H9 (cell line): ENCODE measurements around the gene AXL. TPM values are rescaled to one million over a fixed set of nuclear protein-coding genes. Genes with fewer than 3 reads are reported as not detected.

ENCODE experiments used
- DNase-seq: peaks from one replicate; pipeline ENCODE4 v3.0.0-alpha.2; 2017
- H2AFZ ChIP-seq: one replicate; pipeline ENCODE4 v1.6.1; 2013; ENCODE audit warnings: mild to moderate bottlenecking, low read length, control low read depth, moderate library complexity
- H2AK5ac ChIP-seq: 2 replicates; pipeline ENCODE4 v1.6.1; 2013; ENCODE audit warnings: low read length, control low read depth, mixed read lengths; ENCODE audit not compliant: insufficient read length
- H2BK120ac ChIP-seq: one replicate; pipeline ENCODE4 v1.6.1; 2013; ENCODE audit warnings: low read depth, mild to moderate bottlenecking, low read length, control low read depth, inconsistent platforms; ENCODE audit not compliant: poor library complexity, severe bottlenecking
- H2BK12ac ChIP-seq: 2 replicates; pipeline ENCODE4 v1.6.1; 2013; ENCODE audit warnings: low read length, control low read depth, mixed read lengths, low read depth; ENCODE audit not compliant: insufficient read length
- H2BK15ac ChIP-seq: 2 replicates; pipeline ENCODE4 v1.6.1; 2013; ENCODE audit warnings: low read depth, low read length, control low read depth
- H2BK20ac ChIP-seq: one replicate; pipeline ENCODE4 v1.6.1; 2013; ENCODE audit warnings: low read depth, mild to moderate bottlenecking, low read length, control low read depth, inconsistent platforms; ENCODE audit not compliant: poor library complexity, severe bottlenecking
- H2BK5ac ChIP-seq: 2 replicates; pipeline ENCODE4 v1.6.1; 2013; ENCODE audit warnings: low read length, control low read depth, mixed read lengths; ENCODE audit not compliant: insufficient read length
- H3K14ac ChIP-seq: 2 replicates; pipeline ENCODE4 v1.6.1; 2013; ENCODE audit warnings: low read length, control low read depth; ENCODE audit not compliant: insufficient read depth
- H3K18ac ChIP-seq: 2 replicates; pipeline ENCODE4 v1.6.1; 2013; ENCODE audit warnings: low read depth, mild to moderate bottlenecking, mixed read lengths, low read length, control low read depth; ENCODE audit not compliant: insufficient read length
- H3K23ac ChIP-seq: 2 replicates; pipeline ENCODE4 v1.6.1; 2013; ENCODE audit warnings: low read length, control low read depth, mixed read lengths, low read depth; ENCODE audit not compliant: insufficient read length
- H3K23me2 ChIP-seq: 2 replicates; pipeline ENCODE4 v1.6.1; 2013; ENCODE audit warnings: low read depth, mild to moderate bottlenecking, mixed read lengths, low read length, control low read depth; ENCODE audit not compliant: insufficient read length, poor library complexity, severe bottlenecking
- H3K27ac ChIP-seq: 2 replicates; pipeline ENCODE4 v1.5.1; 2013; ENCODE audit warnings: low read length, control low read depth, mixed read lengths, low read depth; ENCODE audit not compliant: insufficient read length
- H3K27me3 ChIP-seq: 2 replicates; pipeline ENCODE4 v1.6.1; 2013; ENCODE audit warnings: low read length, control low read depth, inconsistent platforms; ENCODE audit not compliant: insufficient read depth
- H3K4ac ChIP-seq: 2 replicates; pipeline ENCODE4 v1.6.1; 2013; ENCODE audit warnings: low read depth, mild to moderate bottlenecking, control low read depth, inconsistent platforms, low read length, moderate library complexity
- H3K4me1 ChIP-seq: 2 replicates; pipeline ENCODE4 v1.6.1; 2013; ENCODE audit warnings: low read length, control low read depth, inconsistent platforms; ENCODE audit not compliant: insufficient read depth
- H3K4me2 ChIP-seq: 2 replicates; pipeline ENCODE4 v1.6.1; 2013; ENCODE audit warnings: low read length, control low read depth, mixed read lengths; ENCODE audit not compliant: insufficient read length, insufficient read depth
- H3K56ac ChIP-seq: 2 replicates; pipeline ENCODE4 v1.6.1; 2013; ENCODE audit warnings: low read depth, mild to moderate bottlenecking, mixed read lengths, low read length, control low read depth; ENCODE audit not compliant: insufficient read length
- H3K79me1 ChIP-seq: 2 replicates; pipeline ENCODE4 v1.6.1; 2013; ENCODE audit warnings: low read depth, mild to moderate bottlenecking, moderate library complexity, low read length, control low read depth, inconsistent platforms; ENCODE audit not compliant: insufficient read depth, poor library complexity, severe bottlenecking
- H3K79me2 ChIP-seq: 2 replicates; pipeline ENCODE4 v1.6.1; 2013; ENCODE audit warnings: low read length, control low read depth, inconsistent platforms; ENCODE audit not compliant: insufficient read depth
- H3K9ac ChIP-seq: 2 replicates; pipeline ENCODE4 v1.6.1; 2013; ENCODE audit warnings: low read length, control low read depth, mixed read lengths; ENCODE audit not compliant: insufficient read length; ENCODE audit errors: extremely low read depth
- H3K9me3 ChIP-seq: one replicate; pipeline ENCODE4 v1.6.1; 2013; ENCODE audit warnings: low read depth, low read length, inconsistent platforms; ENCODE audit not compliant: control insufficient read depth
- H3T11ph ChIP-seq: one replicate; pipeline ENCODE4 v1.6.1; 2013; ENCODE audit warnings: mild to moderate bottlenecking, low read length, control low read depth, inconsistent platforms
- H4K20me1 ChIP-seq: one replicate; pipeline ENCODE4 v1.6.1; 2013; ENCODE audit not compliant: control insufficient read depth, insufficient read length, insufficient read depth
- H4K5ac ChIP-seq: 2 replicates; pipeline ENCODE4 v1.6.1; 2013; ENCODE audit warnings: low read depth, mild to moderate bottlenecking, mixed read lengths, low read length, control low read depth; ENCODE audit not compliant: insufficient read length
- H4K8ac ChIP-seq: replicated peaks from 2 replicates; pipeline ENCODE4 v1.6.1; 2013; ENCODE audit warnings: low read length, control low read depth, mixed read lengths, low read depth; ENCODE audit not compliant: insufficient read length
- H4K91ac ChIP-seq: 2 replicates; pipeline ENCODE4 v1.6.1; 2013; ENCODE audit warnings: low read depth, mild to moderate bottlenecking, moderate library complexity, mixed read lengths, low read length, control low read depth; ENCODE audit not compliant: insufficient read length
- H3K27ac Mint-ChIP-seq, 3 experiments: 2 replicates in 2 of 3; 3 replicates in 1 of 3; pipeline ENCODE4 v1.8.0; 2020 to 2021; ENCODE audit warnings: mixed read lengths in 3 of 3, mild to moderate bottlenecking in 1 of 3, moderate library complexity in 1 of 3
- H3K27me3 Mint-ChIP-seq: 2 replicates; pipeline ENCODE4 v1.8.0; 2021; ENCODE audit warnings: low read depth, mild to moderate bottlenecking, moderate library complexity, mixed read lengths
- H3K36me3 Mint-ChIP-seq, 3 experiments: 2 replicates in 2 of 3; 3 replicates in 1 of 3; pipeline ENCODE4 v1.8.0; 2020 to 2021; ENCODE audit warnings: low read depth in 3 of 3, mixed read lengths in 3 of 3; ENCODE audit not compliant: insufficient read depth in 1 of 3
- H3K4me1 Mint-ChIP-seq, 2 experiments: 2 replicates each; pipeline ENCODE4 v1.8.0; 2020; ENCODE audit warnings: mixed read lengths in 2 of 2
- H3K4me3 Mint-ChIP-seq, 2 experiments: 2 replicates in 1 of 2; 3 replicates in 1 of 2; pipeline ENCODE4 v1.8.0; 2020 to 2021; ENCODE audit warnings: mild to moderate bottlenecking in 2 of 2, mixed read lengths in 2 of 2, moderate library complexity in 1 of 2
- H3K9me3 Mint-ChIP-seq, 2 experiments: 2 replicates in 1 of 2; 3 replicates in 1 of 2; pipeline ENCODE4 v1.8.0; 2020; ENCODE audit warnings: mild to moderate bottlenecking in 2 of 2, mixed read lengths in 2 of 2, moderate library complexity in 1 of 2
- WGBS: extraction: QIAGEN DNeasy Blood & Tissue Kit; methylation state at CpG from one replicate; pipeline ENCODE4 v1.1.7; 2013; ENCODE audit warnings: missing lambda C conversion rate, low lambda C conversion rate, mixed read lengths; ENCODE audit not compliant: insufficient read length; ENCODE audit errors: extremely low coverage; 5-methylcytosine and 5-hydroxymethylcytosine counted together
- total RNA-seq: library from RNA; stranded (reverse); gene quantifications from 2 replicates; pipeline ENCODE4 v1.2.1, GENCODE V29; 2021
- TF ChIP-seq, protein P1 (sequence below): fragments of 200-600 bp; sonication (generic); conservative IDR thresholded peaks from 3 replicates; pipeline ENCODE4 v1.8.0; 2021; ENCODE audit warnings: antibody characterized with exemption, mild to moderate bottlenecking

The AXL gene
- total RNA-seq, 1 experiment from 2014 or later, result 29.4 TPM

DNA sequence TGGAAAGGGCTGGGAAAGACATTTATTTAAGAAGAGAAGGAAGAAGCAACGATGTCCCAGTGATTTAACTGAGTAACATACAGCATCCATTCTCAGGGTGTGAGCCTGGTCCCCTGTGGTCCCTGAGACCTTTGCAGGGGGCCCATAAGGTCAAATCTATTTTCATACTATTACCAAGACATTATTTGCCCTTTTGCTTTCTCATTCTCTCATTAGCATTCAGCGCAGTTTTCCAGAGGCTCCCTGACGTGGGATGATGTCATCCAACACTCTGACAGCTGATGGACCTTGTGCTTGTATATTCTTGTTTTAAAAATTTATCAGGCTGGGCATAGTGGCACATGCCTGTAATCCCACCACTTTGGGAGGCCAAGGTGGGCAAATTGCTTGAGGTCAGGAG, 26.8 kb downstream of the AXL start:
- no peak overlapping the region for H2BK120ac ChIP-seq
- H3K27ac ChIP-seq, result no peak overlapping the region
- no peak overlapping the region for H3K4me3 Mint-ChIP-seq

More for the DNA sequence above, 26.8 kb downstream of the AXL start:
- no peak overlapping the region for H3T11ph ChIP-seq
- H3K9ac ChIP-seq, result no peak overlapping the region
- no peaks in the 10 kb centered on the region for H3K23me2 ChIP-seq
- H2BK15ac ChIP-seq, result no peak overlapping the region
- H3K27me3 ChIP-seq, result no peaks in the 10 kb centered on the region
- no peak overlapping the region for H2AFZ ChIP-seq
- DNase-seq, result no peak
- no peak overlapping the region for H3K4me2 ChIP-seq
- H4K91ac ChIP-seq, result no peak overlapping the region
- H2BK12ac ChIP-seq, result no peak overlapping the region
- H3K4me1 Mint-ChIP-seq, result peaks cover 0 to 4% of the 10 kb centered on the region in 2 experiments; a peak in 1 of 4 replicates
- H2BK5ac ChIP-seq, result no peak overlapping the region
- H3K79me2 ChIP-seq, result no peaks in the 10 kb centered on the region; the same call in 1 of the 2 replicates
- TF ChIP-seq, protein P1, sequence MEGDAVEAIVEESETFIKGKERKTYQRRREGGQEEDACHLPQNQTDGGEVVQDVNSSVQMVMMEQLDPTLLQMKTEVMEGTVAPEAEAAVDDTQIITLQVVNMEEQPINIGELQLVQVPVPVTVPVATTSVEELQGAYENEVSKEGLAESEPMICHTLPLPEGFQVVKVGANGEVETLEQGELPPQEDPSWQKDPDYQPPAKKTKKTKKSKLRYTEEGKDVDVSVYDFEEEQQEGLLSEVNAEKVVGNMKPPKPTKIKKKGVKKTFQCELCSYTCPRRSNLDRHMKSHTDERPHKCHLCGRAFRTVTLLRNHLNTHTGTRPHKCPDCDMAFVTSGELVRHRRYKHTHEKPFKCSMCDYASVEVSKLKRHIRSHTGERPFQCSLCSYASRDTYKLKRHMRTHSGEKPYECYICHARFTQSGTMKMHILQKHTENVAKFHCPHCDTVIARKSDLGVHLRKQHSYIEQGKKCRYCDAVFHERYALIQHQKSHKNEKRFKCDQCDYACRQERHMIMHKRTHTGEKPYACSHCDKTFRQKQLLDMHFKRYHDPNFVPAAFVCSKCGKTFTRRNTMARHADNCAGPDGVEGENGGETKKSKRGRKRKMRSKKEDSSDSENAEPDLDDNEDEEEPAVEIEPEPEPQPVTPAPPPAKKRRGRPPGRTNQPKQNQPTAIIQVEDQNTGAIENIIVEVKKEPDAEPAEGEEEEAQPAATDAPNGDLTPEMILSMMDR, result no peak
- no peak overlapping the region for H3K23ac ChIP-seq
- no peaks in the 10 kb centered on the region for H3K4me1 ChIP-seq
- H2BK20ac ChIP-seq, result no peak overlapping the region
- H3K36me3 Mint-ChIP-seq, result peaks cover 16 to 52% (median 45%) of the 10 kb centered on the region in 3 experiments; a peak in 6 of 7 replicates
- no peak overlapping the region for H3K56ac ChIP-seq
- H3K27ac Mint-ChIP-seq, result no peak overlapping the region
- no peaks in the 10 kb centered on the region for H3K27me3 Mint-ChIP-seq
- H3K9me3 Mint-ChIP-seq, result peaks cover 0 to 3% of the 10 kb centered on the region in 2 experiments; a peak in 2 of 5 replicates
- H4K5ac ChIP-seq, result no peak overlapping the region
- H3K79me1 ChIP-seq, result no peaks in the 10 kb centered on the region
- no peak overlapping the region for H3K4ac ChIP-seq
- H4K8ac ChIP-seq, result no peak overlapping the region
- H3K9me3 ChIP-seq, result no peaks in the 10 kb centered on the region
- no peaks in the 10 kb centered on the region for H4K20me1 ChIP-seq
- H2AK5ac ChIP-seq, result no peak overlapping the region
- no peak overlapping the region for H3K14ac ChIP-seq
- no peak overlapping the region for H3K18ac ChIP-seq
- no CpG with 5 or more reads among the region's 3 CpGs for WGBS
